H1 (cell line): ENCODE data around the gene SGO2. TPM values are rescaled to one million over a fixed set of nuclear protein-coding genes. Genes with fewer than 3 reads are reported as not detected.

ENCODE experiments used
- GTF2F1 ChIP-seq: IDR thresholded peaks from 2 replicates; pipeline ENCODE4 v1.6.1; 2012; ENCODE audit warnings: low read depth, low read length, improper control_type of control experiment, borderline replicate concordance
- KDM5A ChIP-seq: fragments of 200-600 bp; IDR thresholded peaks from 2 replicates; pipeline ENCODE4 v1.7.1; 2012; ENCODE audit warnings: mild to moderate bottlenecking, low read length, inconsistent platforms, mixed read lengths
- NANOG ChIP-seq: IDR thresholded peaks from 2 replicates; pipeline ENCODE4 v1.6.1; 2011; ENCODE audit warnings: low read length, low read depth, mild to moderate bottlenecking, inconsistent platforms; ENCODE audit not compliant: insufficient read depth, poor library complexity, severe bottlenecking
- ZNF274 ChIP-seq: IDR thresholded peaks from 2 replicates; pipeline ENCODE4 v1.7.0; 2012; ENCODE audit warnings: low read length, borderline replicate concordance; ENCODE audit errors: extremely low read depth
- polyA plus RNA-seq, 7 experiments: library from polyadenylated mRNA; depleted of rRNA in 3 of 7; stranded (reverse) in 5 of 7; unstranded in 2 of 7; fragments of >200 nt in 5 of 7; fragments of 200-250 nt in 2 of 7; gene quantifications; 1 replicate in 5 of 7; 2 replicates in 1 of 7; 4 replicates in 1 of 7; pipeline versions ENCODE4 v1.2.1 to v1.2.3, GENCODE V29; 2011 to 2013; ENCODE audit warnings: missing spikeins in 2 of 7, mixed read lengths in 2 of 7
- total RNA-seq: library from RNA; stranded (reverse); fragmentation: NEBNext Ultra II Directional; extraction: Animal tissue kit (Norgen Biotek cat#: 25700); gene quantifications from 2 replicates; pipeline ENCODE4 v1.2.1, GENCODE V29; 2021

Gene SGO2
- total and polyA plus RNA-seq, 2 of the 8 experiments (the other 6 are each of a cell fraction or from before 2014, with no cell fraction given) = 2.4 to 33.2 TPM

DNA sequence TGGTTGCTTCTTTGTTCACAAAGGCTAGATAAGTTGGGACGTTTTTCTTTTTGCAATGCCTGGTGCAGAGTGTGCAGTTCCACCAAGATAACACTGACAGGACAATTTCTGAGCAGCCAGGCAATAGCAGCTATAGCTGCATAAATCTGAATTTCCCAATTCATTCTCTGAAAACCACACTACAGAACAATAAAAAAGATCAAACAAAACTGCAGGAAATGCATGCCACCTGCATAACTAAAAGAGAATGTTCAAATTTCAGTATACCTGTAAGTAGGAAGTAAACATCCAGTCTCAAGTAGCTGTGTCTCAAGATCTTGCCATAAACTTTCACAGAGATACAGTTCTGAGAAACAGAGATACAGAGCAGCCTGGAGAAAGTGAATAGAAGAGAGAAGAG lies 10.9 kb upstream of the SGO2 start (continued):
- no peak for TF ChIP-seq NANOG
- TF ChIP-seq GTF2F1 = no peak
- no peak for TF ChIP-seq ZNF274
- no peak for TF ChIP-seq KDM5A
